Osteocyte (in vitro differentiated cells): Measurements from ENCODE around the gene FOXD4. TPM values are rescaled to one million over a fixed set of nuclear protein-coding genes. Genes with fewer than 3 reads are reported as not detected.
"Not testable (repeated sequence)": the region's sequence is repeated elsewhere in the genome, so short reads cannot be mapped to it uniquely, and the experiment has no call there.

Experiments used
- DNase-seq: peaks from one replicate; pipeline ENCODE4 v3.0.0; 2021; ENCODE audit warnings: mixed read lengths; ENCODE audit not compliant: unreplicated experiment; ENCODE audit errors: extremely low spot score
- H3K27ac Mint-ChIP-seq: one replicate; pipeline ENCODE4 v1.8.0; 2021; ENCODE audit warnings: mild to moderate bottlenecking, mixed read lengths; ENCODE audit not compliant: unreplicated experiment
- H3K27me3 Mint-ChIP-seq: one replicate; pipeline ENCODE4 v1.8.0; 2021; ENCODE audit warnings: mixed read lengths; ENCODE audit not compliant: unreplicated experiment
- H3K36me3 Mint-ChIP-seq: one replicate; pipeline ENCODE4 v1.8.0; 2021; ENCODE audit warnings: mixed read lengths; ENCODE audit not compliant: unreplicated experiment
- H3K4me1 Mint-ChIP-seq: one replicate; pipeline ENCODE4 v1.8.0; 2021; ENCODE audit warnings: mixed read lengths; ENCODE audit not compliant: unreplicated experiment
- H3K4me3 Mint-ChIP-seq: one replicate; pipeline ENCODE4 v1.8.0; 2021; ENCODE audit warnings: mild to moderate bottlenecking, moderate library complexity, mixed read lengths; ENCODE audit not compliant: unreplicated experiment
- H3K9me3 Mint-ChIP-seq: one replicate; pipeline ENCODE4 v1.8.0; 2021; ENCODE audit warnings: mixed read lengths; ENCODE audit not compliant: unreplicated experiment
- total RNA-seq: library from RNA; stranded (reverse); gene quantifications from 2 replicates; pipeline ENCODE4 v1.2.1, GENCODE V29; 2021

Gene FOXD4
- total RNA-seq, 1 donor from 2014 or later = 0.43 TPM

GRCh38 chr9:87860-88259, 30.4 kb downstream of the FOXD4 start:
- not testable (repeated sequence) for H3K36me3 Mint-ChIP-seq, H3K4me3 Mint-ChIP-seq, H3K4me1 Mint-ChIP-seq, H3K27ac Mint-ChIP-seq, DNase-seq, H3K9me3 Mint-ChIP-seq
- H3K27me3 Mint-ChIP-seq = peaks cover 16% of the 10 kb centered on the region

- not testable (repeated sequence) for H3K36me3 Mint-ChIP-seq, H3K4me3 Mint-ChIP-seq, H3K4me1 Mint-ChIP-seq, H3K27ac Mint-ChIP-seq, DNase-seq, H3K9me3 Mint-ChIP-seq
- peaks cover 16% of the 10 kb centered on the region for H3K27me3 Mint-ChIP-seq
Measured at GRCh38 chr9:87105-87504, 31.1 kb downstream of the FOXD4 start.

GRCh38 chr9:86697-87096, 31.5 kb downstream of the FOXD4 start:
- DNase-seq, H3K27ac Mint-ChIP-seq: not testable (repeated sequence)

GRCh38 chr9:82932-83689, 35.1 kb downstream of the FOXD4 start:
- H3K9me3 Mint-ChIP-seq, DNase-seq, H3K36me3 Mint-ChIP-seq, H3K4me1 Mint-ChIP-seq, H3K4me3 Mint-ChIP-seq, H3K27ac Mint-ChIP-seq: not testable (repeated sequence)
- peaks cover 19% of the 10 kb centered on the region for H3K27me3 Mint-ChIP-seq

More at GRCh38 chr9:86697-87096, 31.5 kb downstream of the FOXD4 start:
- H3K36me3 Mint-ChIP-seq, H3K4me3 Mint-ChIP-seq, H3K4me1 Mint-ChIP-seq, H3K9me3 Mint-ChIP-seq: not testable (repeated sequence)
- H3K27me3 Mint-ChIP-seq = peaks cover 18% of the 10 kb centered on the region

- H3K36me3 Mint-ChIP-seq, H3K4me3 Mint-ChIP-seq, H3K9me3 Mint-ChIP-seq, H3K27ac Mint-ChIP-seq, DNase-seq, H3K4me1 Mint-ChIP-seq: not testable (repeated sequence)
- peaks cover 16% of the 10 kb centered on the region for H3K27me3 Mint-ChIP-seq
Measured at GRCh38 chr9:78333-78732, 39.9 kb downstream of the FOXD4 start.

GRCh38 chr9:76389-76788, 41.8 kb downstream of the FOXD4 start:
- not testable (repeated sequence) for DNase-seq, H3K4me3 Mint-ChIP-seq, H3K4me1 Mint-ChIP-seq, H3K9me3 Mint-ChIP-seq, H3K27ac Mint-ChIP-seq, H3K36me3 Mint-ChIP-seq
- H3K27me3 Mint-ChIP-seq = peaks cover 16% of the 10 kb centered on the region

GRCh38 chr9:73900-74525, 44.2 kb downstream of the FOXD4 start:
- not testable (repeated sequence) for H3K9me3 Mint-ChIP-seq, H3K36me3 Mint-ChIP-seq, DNase-seq, H3K27ac Mint-ChIP-seq, H3K4me1 Mint-ChIP-seq
- H3K4me3 Mint-ChIP-seq = peak overlapping the region; percentile 65
- peaks cover 12% of the 10 kb centered on the region for H3K27me3 Mint-ChIP-seq

GRCh38 chr9:73076-73899, 44.9 kb downstream of the FOXD4 start:
- not testable (repeated sequence) for H3K36me3 Mint-ChIP-seq, DNase-seq, H3K9me3 Mint-ChIP-seq, H3K27ac Mint-ChIP-seq, H3K4me1 Mint-ChIP-seq
- peak overlapping the region; percentile 65 for H3K4me3 Mint-ChIP-seq
- peaks cover 12% of the 10 kb centered on the region for H3K27me3 Mint-ChIP-seq

Other genes starting within 250 kb of the FOXD4 start
- gene WASHC1, start 89.0 kb downstream of the FOXD4 start, total RNA-seq = 15.0 and 15.5 TPM in 2 replicates
- 22.0 and 26.3 TPM in 2 replicates for gene ZNG1A, start 60.6 kb upstream of the FOXD4 start, total RNA-seq
- not detected in 2 replicates for gene DOCK8, start 96.4 kb upstream of the FOXD4 start, total RNA-seq